K562 (cell line): ENCODE results near the gene KIF25. TPM values are rescaled to one million over a fixed set of nuclear protein-coding genes. Genes with fewer than 3 reads are reported as not detected.

Experiments
- ATAC-seq: fragments of 200-7000 bp; cut with Tn5 transposase; 3 replicates; pipeline ENCODE4 v1.9.1; 2020; ENCODE audit warnings: moderate library complexity
- BruUV-seq: library from RNA; stranded (reverse); fragments of 400-500 nt; replicated peaks from 2 replicates; lab custom pipeline; 2021; lab: Mats Ljungman, UMichigan
- CTCF ChIA-PET: fragments of 300-600 bp; formaldehyde crosslinking; extraction: SDS; loops from one replicate; lab custom pipeline; 2021; ENCODE audit warnings: low intra/inter-chr PET ratio; lab: Yijun Ruan, JAX
- POLR2A ChIA-PET: fragments of 300-600, 350-650 bp; sonication (Branson Sonifier 250); formaldehyde crosslinking; extraction: SDS; loops from one replicate; lab custom pipeline; 2021; ENCODE audit warnings: antibody characterized with exemption, inconsistent platforms; lab: Yijun Ruan, JAX
- DNase-seq, 4 experiments: peaks; one replicate each; pipeline versions ENCODE4 v3.0.0 to v3.0.0-alpha.2; 2011 to 2018; ENCODE audit warnings: low spot score in 3 of 4, mixed read lengths in 3 of 4; ENCODE audit errors: extremely low read depth in 1 of 4
- FAIRE-seq: peaks from 2 replicates; lab custom pipeline; 2011; peaks lifted over from hg19 to GRCh38; lab: Jason Lieb, UNC
- H2AFZ ChIP-seq: 2 replicates; pipeline ENCODE4 v1.6.0; 2011; ENCODE audit warnings: low read depth, low read length, control low read depth, inconsistent platforms
- H3K27ac ChIP-seq: fragments of 200-600 bp; 3 replicates; pipeline ENCODE4 v1.8.0; 2011; ENCODE audit warnings: low read depth, mild to moderate bottlenecking, control low read depth, inconsistent platforms, low read length, moderate library complexity, mixed read lengths; ENCODE audit errors: extremely low read depth
- H3K27me3 ChIP-seq, 2 experiments: fragments of 300-600 bp in 1 of 2; 2 replicates in 1 of 2; 3 replicates in 1 of 2; pipeline versions ENCODE4 v1.6.0 to v1.8.0; 2011; ENCODE audit warnings: inconsistent platforms in 2 of 2, low read length in 2 of 2, mild to moderate bottlenecking in 1 of 2, mixed read lengths in 1 of 2, moderate library complexity in 1 of 2; ENCODE audit not compliant: control insufficient read depth in 2 of 2, insufficient read depth in 2 of 2
- H3K36me3 ChIP-seq: fragments of 300-600 bp; 3 replicates; pipeline ENCODE4 v1.8.0; 2011; ENCODE audit warnings: mild to moderate bottlenecking, low read length, inconsistent platforms; ENCODE audit not compliant: control insufficient read depth, insufficient read depth
- H3K4me1 ChIP-seq, 2 experiments: fragments of 200-600 bp in 1 of 2; replicated peaks in 1 of 2; 2 replicates in 1 of 2; 3 replicates in 1 of 2; pipeline versions ENCODE4 v1.5.1 to v1.8.0; 2011; ENCODE audit warnings: inconsistent platforms in 2 of 2, low read length in 2 of 2, mild to moderate bottlenecking in 1 of 2, mixed read lengths in 1 of 2, moderate library complexity in 1 of 2; ENCODE audit not compliant: control insufficient read depth in 2 of 2, insufficient read depth in 2 of 2
- H3K4me2 ChIP-seq: 2 replicates; pipeline ENCODE4 v1.6.1; 2011; ENCODE audit warnings: low read length, control low read depth, inconsistent platforms, mixed read lengths; ENCODE audit not compliant: insufficient read depth
- H3K4me3 ChIP-seq: fragments of 200-600 bp; sonication (generic), shearing (Covaris generic); 2 replicates; pipeline ENCODE4 v1.5.1; 2016; ENCODE audit warnings: control low read depth, inconsistent platforms
- H3K79me2 ChIP-seq: fragments of 200-600 bp; 3 replicates; pipeline ENCODE4 v1.8.0; 2011; ENCODE audit warnings: low read length, inconsistent platforms; ENCODE audit not compliant: control insufficient read depth, insufficient read depth
- H3K9ac ChIP-seq, 2 experiments: 2 replicates each; pipeline versions ENCODE4 v1.6.0 to v1.6.1; 2011; ENCODE audit warnings: low read depth in 2 of 2, low read length in 2 of 2, control low read depth in 1 of 2, inconsistent platforms in 1 of 2, mild to moderate bottlenecking in 1 of 2, mixed read lengths in 1 of 2; ENCODE audit not compliant: insufficient read depth in 1 of 2
- H3K9me1 ChIP-seq: one replicate; pipeline ENCODE4 v1.6.0; 2011; ENCODE audit warnings: inconsistent platforms, mild to moderate bottlenecking, low read length, moderate library complexity; ENCODE audit not compliant: control insufficient read depth, insufficient read depth
- H3K9me3 ChIP-seq: replicated peaks from 2 replicates; pipeline ENCODE4 v1.5.1; 2011; ENCODE audit warnings: low read depth, low read length, inconsistent platforms; ENCODE audit not compliant: control insufficient read depth, insufficient read depth
- H4K20me1 ChIP-seq: replicated peaks from 2 replicates; pipeline ENCODE4 v1.6.1; 2011; ENCODE audit warnings: low read length, inconsistent platforms, mixed read lengths; ENCODE audit not compliant: control insufficient read depth, insufficient read depth
- WGBS: fragments of 100-300 bp; shearing (Covaris generic); methylation state at CpG from one replicate; pipeline ENCODE4 v1.1.6; 2016; ENCODE audit warnings: low coverage, mixed read lengths; ENCODE audit not compliant: insufficient coverage; ENCODE audit errors: missing lambda C conversion rate; 5-methylcytosine and 5-hydroxymethylcytosine counted together
- in situ Hi-C: fragments of 300-500 bp; cut with MboI; formaldehyde crosslinking; loops from 4 replicates; pipeline ENCODE4 v1.15.0; 2018; ENCODE audit warnings: inconsistent platforms, mixed read lengths
- intact Hi-C: fragments of 100-400 bp; cut with micrococcal nuclease; formaldehyde crosslinking; loops from 2 replicates; pipeline ENCODE4 v1.14.2; 2022
- polyA plus RNA-seq, 8 experiments: library from polyadenylated mRNA; depleted of rRNA in 4 of 8; stranded (reverse) in 5 of 8; unstranded in 3 of 8; fragments of >200 nt; fragmentation: Nextera tagmentation in 2 of 8; fragmentation: Illumina TruSeq in 1 of 8; extraction: Ambion mirVana in 2 of 8; extraction: Trizol in 1 of 8; gene quantifications; 2 replicates each; pipeline versions ENCODE4 v1.2.1 to v1.2.3, GENCODE V29; 2011 to 2014; ENCODE audit warnings: inconsistent platforms in 1 of 8, missing spikeins in 1 of 8
- total RNA-seq, 7 experiments: library from RNA; depleted of rRNA in 6 of 7; stranded (reverse); fragments of >200 nt in 6 of 7; fragmentation: Illumina TruSeq in 2 of 7; extraction: Trizol in 2 of 7; gene quantifications; 2 replicates each; pipeline versions ENCODE4 v1.2.1 to v1.2.3, GENCODE V29; 2011 to 2021; ENCODE audit warnings: low replicate concordance in 1 of 7
- TF ChIP-seq, protein P1 (sequence below): sonication (generic); formaldehyde crosslinking; IDR thresholded peaks from 2 replicates; pipeline ENCODE4 v1.8.1; 2023; ENCODE audit warnings: mild to moderate bottlenecking, missing genetic modification reagents

Gene KIF25
- total and polyA plus RNA-seq, 9 of the 15 experiments (the other 6 are each of a cell fraction or from before 2014, with no cell fraction given): 0.04 to 0.49 (median 0.23) TPM; not detected in 5

DNA sequence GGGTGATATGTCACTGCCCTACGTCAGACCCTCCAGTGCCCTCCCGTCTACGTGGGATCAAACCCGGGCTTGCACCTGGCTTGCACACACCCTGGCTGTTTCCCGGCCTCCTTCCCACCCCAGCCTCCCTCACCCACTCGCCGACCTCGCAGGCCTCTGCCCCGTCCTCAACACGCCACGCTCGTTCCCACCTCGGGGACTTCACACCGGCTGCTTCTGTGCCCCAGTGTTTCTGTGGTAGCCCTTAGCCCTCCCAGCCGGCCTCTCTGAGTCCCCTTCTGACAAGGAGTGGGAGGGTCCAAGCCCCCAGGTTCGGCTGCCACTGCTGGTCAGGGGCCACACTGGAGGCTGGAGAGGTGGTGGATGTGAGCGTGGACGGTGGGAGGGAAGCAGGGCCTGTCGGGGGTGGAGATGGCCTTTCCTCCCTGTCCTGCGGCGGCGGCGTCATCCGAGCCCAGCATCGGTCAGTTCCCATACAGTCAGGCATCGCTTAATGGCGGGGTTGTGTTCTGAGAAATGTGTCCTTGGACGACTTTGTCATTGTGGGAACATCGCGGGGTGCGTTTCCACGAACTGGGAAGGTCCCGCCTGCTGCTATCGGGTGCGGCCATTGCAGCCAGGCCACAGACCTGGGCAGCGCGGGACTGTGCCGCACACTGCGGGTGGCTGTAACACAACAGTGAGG, 11.4 kb upstream of the KIF25 start:
- in situ Hi-C loops (no loop called here), intact Hi-C loops (no loop called here)
- TF ChIP-seq, protein P1, sequence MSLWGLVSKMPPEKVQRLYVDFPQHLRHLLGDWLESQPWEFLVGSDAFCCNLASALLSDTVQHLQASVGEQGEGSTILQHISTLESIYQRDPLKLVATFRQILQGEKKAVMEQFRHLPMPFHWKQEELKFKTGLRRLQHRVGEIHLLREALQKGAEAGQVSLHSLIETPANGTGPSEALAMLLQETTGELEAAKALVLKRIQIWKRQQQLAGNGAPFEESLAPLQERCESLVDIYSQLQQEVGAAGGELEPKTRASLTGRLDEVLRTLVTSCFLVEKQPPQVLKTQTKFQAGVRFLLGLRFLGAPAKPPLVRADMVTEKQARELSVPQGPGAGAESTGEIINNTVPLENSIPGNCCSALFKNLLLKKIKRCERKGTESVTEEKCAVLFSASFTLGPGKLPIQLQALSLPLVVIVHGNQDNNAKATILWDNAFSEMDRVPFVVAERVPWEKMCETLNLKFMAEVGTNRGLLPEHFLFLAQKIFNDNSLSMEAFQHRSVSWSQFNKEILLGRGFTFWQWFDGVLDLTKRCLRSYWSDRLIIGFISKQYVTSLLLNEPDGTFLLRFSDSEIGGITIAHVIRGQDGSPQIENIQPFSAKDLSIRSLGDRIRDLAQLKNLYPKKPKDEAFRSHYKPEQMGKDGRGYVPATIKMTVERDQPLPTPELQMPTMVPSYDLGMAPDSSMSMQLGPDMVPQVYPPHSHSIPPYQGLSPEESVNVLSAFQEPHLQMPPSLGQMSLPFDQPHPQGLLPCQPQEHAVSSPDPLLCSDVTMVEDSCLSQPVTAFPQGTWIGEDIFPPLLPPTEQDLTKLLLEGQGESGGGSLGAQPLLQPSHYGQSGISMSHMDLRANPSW: no peak
- ChIA-PET CTCF (no interaction called here), POLR2A (interaction anchor here (0.7 kb wide), 1 partner anchor 9 kb away, joined by 3 read pairs; no protein-coding TSS in a partner anchor)
- DNase-seq (no peak), ATAC-seq (peak; percentile 20; the same call in 2 of the 3 replicates), FAIRE-seq (no peak)
- Histone ChIP-seq H2AFZ (no peak overlapping the region), H3K9me3 (no peaks in the 10 kb centered on the region), H3K27ac (no peak overlapping the region), H3K9ac (no peak overlapping the region), H3K9me1 (peaks cover 4% of the 10 kb centered on the region), H4K20me1 (peaks cover 4% of the 10 kb centered on the region; the same call in 1 of the 2 replicates), H3K27me3 (peaks cover 76 to 77% of the 10 kb centered on the region in 2 experiments), H3K4me1 (peaks cover 0 to 32% of the 10 kb centered on the region in 2 experiments; a peak in 1 of 5 replicates), H3K79me2 (no peaks in the 10 kb centered on the region), H3K36me3 (no peaks in the 10 kb centered on the region), H3K4me2 (no peak overlapping the region), H3K4me3 (no peak overlapping the region)
- BruUV-seq: no TSS peak
- WGBS: 13% methylated on average over 39 of the region's 39 CpGs
